ENCODE data around the gene ICOSLG.
"Not testable (repeated sequence)": the region's sequence is repeated elsewhere in the genome, so short reads cannot be mapped to it uniquely, and the experiment has no call there.

Gene ICOSLG

DNA sequence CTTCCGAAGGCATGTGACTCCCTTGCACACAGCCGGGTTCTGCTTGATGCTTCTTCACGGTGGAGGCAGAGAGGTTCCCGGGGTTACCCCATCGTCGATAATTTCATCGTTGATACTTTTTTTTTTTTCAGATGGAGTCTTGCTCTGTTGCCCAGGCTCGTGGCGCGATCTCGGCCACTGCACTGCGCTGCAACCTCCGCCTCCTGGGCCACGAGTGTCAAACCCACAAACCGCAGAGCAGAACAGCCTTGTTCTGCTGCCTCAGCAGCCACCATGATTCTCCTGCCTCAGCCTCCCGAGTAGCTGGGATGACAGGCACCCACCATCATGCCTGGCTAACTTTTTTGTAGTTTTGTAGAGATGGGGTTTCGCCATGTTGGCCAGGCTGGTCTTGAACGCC, 20.1 kb downstream of the ICOSLG start:
- DNase-seq: not testable (repeated sequence)

GRCh38 chr21:44218461-44218860, 22.3 kb downstream of the ICOSLG start:
- not testable (repeated sequence) for DNase-seq

DNA sequence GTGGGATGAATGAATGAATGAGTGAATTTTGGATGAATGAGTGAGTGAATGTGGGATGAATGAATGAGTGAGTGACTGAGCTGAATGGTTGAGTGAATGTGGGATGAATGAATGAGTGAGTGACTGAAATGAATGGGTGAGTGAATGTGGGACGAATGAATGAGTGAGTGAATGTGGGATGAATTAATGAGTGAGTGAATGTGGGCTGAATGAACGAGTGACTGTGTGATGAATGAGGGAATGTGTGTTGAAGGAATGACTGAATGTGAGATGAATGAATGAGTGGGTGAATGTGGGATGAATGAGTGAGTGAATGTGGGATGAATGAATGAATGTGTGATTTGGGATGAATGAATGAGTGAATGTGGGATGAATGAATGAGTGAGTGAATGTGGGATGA, 28.8 kb downstream of the ICOSLG start:
- not testable (repeated sequence) for DNase-seq

- not testable (repeated sequence) for DNase-seq
Observed at GRCh38 chr21:44211574-44211973, 29.2 kb downstream of the ICOSLG start.

DNA sequence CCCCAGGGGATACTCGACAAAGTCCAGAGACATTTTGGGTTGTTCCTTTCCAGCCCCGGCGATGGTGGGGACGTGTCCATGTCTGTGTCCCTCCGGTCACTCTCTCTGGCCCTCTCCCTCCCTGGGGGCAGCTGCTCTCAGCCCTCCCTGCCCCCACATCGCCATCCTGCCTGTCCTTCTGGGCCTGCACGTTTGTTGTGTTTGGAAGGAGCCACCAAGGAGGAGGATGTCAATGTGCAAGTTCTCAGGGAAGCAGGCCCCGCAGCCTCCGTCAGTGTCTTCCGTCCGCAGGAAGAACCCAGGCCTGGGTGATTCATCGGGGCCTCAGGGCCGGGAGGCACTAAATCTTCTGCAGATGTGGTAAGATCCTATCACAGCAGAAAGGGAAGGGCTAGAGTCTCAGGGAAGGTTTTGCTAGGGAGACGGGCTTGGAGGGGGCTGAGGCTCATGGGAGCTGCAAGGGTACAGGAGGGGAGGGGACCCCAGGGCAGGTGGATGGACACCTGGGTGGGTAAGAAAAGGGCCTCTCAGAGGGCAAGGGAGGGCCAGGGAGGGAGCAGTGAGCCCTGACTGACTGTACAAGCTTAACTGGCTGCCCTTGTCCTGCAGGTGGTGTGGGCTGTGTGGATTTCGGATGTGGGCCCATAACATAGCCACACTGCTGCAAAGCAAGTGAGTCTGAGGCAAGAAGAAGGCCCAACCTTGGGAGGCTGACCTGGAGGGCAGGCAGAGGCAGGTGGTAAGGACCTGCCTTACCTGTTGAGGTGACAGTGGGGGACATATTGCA, 32.7 kb downstream of the ICOSLG start:
- not testable (repeated sequence) for DNase-seq

- DNase-seq: not testable (repeated sequence)
Observed at GRCh38 chr21:44206698-44207676, 33.8 kb downstream of the ICOSLG start.

DNA sequence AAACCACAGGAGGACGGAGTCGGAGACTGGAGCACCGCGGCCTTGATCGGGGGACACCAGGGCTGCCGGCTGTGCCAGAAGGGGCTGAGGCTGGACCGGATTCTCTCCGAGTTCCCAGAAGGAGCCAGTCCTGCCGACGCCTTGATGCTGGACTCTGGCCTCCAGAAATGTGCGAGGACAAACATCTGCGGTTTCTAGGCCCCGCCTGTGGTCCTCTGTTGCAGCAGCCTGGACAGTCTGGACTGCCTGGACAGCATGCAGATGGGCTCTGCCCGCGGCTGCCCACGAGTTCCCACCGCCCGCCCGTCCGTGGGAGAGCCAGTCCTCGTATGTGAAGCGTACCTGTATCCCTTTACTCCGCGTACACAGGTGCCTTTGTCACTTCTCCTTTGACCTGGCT, 34.6 kb downstream of the ICOSLG start:
- DNase-seq: not testable (repeated sequence)

DNA sequence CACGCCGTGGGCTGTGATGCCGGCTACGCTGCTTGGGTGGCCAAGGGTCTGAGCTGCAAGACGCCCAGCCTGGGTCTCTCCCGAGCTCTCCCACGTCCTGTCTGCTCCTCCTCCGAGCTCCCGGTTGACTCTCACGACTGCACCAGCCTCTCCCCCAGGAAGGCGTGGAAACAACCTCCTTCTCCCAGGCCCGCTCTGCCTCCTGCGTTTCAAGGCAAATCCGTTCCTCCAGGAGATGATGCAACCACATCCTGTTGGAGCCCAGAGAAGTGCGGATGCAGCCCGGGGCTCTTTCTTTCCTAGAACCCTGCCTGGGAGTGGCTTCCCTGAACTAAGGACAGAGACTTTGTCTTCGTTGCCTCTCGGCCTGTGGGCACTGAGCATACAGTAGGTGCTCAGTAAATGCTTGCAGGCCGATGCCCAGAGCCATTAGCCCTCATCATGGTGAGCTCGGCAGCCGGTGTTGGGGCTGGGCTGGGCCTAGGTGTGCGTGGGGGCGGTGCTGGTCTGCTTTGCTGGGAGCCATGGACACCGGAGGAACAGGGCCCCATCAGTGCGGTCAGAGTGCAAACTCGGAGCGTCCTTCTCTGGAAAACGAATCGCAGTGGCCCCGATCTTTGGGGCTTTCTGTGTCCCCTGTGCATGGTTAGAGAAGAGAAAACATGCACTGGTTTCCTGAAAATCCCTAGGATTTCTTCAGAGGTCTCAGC, 38.0 kb downstream of the ICOSLG start:
- DNase-seq: not testable (repeated sequence)

DNA sequence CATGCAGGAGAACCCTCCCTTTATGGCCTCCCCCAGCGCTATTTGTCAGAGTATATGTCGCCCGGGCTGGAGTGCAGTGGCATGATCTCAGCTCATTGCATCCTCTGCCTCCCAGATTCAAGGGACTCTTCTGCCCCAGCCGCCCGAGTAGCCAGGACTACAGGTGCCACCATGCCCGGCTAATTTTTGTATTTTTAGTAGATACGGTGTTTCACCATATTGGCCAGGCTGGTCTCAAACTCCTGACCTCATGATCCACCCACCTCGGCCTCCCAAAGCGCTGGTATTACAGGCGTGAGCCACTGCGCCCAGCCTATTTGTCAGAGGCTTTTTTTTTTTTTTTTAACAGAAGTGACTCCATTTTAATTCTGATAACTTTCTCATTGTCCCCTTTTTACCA, 40.7 kb downstream of the ICOSLG start:
- not testable (repeated sequence) for DNase-seq

DNA sequence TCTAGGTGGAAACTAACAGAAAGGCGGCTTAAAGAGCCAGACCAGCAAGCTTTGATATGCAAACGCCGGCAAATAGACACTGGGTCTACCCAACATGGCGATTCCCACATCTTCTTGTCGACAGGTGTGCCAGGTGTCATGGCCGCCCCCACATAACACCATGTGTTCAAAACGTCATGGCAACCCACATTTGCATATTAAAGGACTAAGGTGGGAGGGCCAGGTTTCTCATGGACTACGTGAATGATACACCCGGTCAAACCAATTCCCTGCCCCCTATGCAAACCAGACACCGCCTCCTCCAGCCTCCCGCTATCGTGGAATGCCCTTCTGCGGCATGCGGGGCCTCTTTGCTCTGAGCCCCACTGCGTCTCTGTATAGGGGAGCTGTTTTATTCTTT, 41.3 kb downstream of the ICOSLG start:
- no peak for DNase-seq

DNA sequence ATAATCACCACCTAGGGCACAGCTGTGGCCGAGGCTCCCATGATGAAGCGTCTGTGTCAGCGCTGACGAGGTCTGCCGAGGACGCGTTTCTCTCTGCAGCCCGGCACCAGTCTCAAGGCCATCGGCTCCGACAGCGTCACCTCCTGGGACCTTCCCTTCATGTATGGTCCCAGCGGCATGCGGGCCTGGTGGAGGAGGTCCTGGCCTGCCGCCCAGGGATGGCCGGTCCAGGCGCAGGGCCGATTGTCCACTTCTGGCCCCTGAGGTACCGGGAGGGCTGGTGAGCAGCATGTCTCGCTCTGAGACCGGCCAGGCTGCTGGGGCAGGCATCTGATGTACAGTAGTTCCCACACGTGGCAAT, 43.6 kb downstream of the ICOSLG start:
- DNase-seq: not testable (repeated sequence)

DNA sequence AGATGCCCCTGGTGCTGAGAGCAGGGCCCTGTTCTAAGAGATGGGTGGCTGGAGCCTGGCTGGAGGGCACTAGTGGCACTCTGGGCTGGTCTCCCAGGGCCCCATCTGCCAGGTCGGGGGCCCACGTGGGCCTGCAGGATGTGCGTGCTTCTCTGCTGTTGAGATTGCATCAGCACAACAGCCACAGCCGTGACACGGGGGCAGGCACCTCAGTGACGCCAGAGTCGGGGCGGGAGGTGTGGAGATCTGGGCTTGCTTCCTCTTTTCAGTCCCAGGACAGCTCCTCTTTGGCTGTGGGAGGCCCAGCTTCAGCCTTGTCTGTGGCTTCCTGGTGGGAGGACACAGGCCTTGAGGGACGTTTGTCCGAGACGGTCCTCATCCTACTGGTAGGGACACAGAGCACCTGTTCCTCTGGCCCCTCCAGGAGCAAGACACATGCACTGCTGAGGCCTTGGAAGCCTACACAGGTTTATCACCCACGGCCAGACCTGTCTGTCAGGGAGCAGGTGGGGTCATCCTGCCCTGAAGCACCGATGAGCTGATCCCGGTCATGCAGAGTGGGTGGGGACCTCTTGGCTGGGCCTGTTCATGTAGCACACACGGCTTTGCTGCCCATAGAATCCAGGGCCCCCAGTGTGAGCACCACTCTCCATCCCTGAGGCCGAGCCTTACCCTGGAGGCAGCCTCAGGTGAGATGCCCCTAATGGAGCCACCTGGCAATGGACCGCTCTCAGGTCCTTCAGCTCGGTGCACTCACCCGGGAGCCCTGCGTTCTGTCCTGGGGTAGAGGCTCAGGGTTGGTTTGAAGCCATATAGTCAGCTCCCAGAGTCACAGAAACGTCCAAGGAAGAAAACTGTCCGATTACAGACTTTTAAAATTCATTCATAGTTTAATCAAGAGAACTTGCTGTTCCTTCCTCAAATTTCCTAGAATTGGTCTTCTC, 44.3 kb downstream of the ICOSLG start:
- DNase-seq: not testable (repeated sequence)

DNA sequence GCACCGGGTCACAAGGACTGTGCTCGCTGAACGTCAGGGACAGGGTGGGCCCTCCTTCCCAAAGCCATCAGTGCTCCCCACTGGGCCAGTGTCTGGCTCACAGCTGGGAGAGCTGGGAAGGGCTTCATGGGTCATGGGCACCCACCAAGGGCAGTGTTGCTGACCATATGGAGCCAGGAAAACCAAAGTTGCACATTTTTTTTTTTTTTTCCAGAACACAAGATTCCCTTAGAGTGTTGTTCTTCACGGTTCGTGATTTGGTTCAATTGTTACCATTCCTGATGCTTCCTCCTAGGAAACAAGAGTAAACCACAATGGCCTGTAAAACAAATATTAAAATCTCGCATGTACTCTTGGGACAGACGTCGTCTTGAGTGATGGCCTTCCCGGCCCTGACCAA, 45.9 kb downstream of the ICOSLG start:
- not testable (repeated sequence) for DNase-seq

GRCh38 chr21:44194451-44194850, 46.3 kb downstream of the ICOSLG start:
- not testable (repeated sequence) for DNase-seq

DNA sequence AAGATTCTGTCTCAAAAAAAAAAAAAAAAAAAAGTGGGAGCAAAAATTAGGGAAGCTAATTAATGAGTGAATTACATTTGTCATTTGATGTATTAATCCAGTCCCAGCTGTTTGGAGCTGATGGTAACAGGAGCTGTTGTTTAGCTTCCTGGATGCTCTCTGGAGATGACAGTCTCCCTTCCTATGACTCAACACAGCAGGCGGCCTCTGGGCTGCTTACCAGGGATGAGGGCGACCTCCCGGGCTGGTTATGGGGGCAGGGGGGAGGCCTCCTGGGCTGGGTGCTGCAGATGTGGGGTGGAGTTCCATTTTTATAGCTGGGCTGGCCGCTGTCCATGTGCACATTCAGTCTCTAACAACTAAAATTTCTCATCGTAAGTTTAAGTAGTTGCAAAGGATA, 47.6 kb downstream of the ICOSLG start:
- DNase-seq: not testable (repeated sequence)

GRCh38 chr21:44190349-44191271, 50.1 kb downstream of the ICOSLG start:
- not testable (repeated sequence) for DNase-seq

GRCh38 chr21:44184862-44185261, 55.9 kb downstream of the ICOSLG start:
- not testable (repeated sequence) for DNase-seq

DNA sequence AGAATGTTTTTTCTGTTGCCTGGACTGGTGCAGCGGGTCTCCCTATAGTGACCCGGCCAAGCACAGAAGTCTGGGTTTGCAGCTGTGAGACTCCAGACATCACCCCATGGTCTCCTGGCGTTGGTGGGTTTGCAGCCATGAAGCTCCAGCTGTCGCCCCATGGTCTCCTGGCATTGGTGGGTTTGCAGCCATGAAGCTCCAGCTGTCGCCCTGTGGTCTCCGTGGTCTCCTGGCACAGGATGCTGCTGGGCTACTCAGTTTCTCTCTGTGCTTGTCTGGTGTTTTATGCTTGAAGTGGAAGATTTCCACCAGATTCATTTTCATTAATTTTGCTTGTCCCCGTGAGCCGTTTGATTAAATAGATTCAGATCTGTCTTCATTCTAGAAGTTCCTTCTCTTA, 58.5 kb downstream of the ICOSLG start:
- DNase-seq: not testable (repeated sequence)

- DNase-seq: not testable (repeated sequence)
Observed at GRCh38 chr21:44181506-44181905, 59.2 kb downstream of the ICOSLG start.

DNA sequence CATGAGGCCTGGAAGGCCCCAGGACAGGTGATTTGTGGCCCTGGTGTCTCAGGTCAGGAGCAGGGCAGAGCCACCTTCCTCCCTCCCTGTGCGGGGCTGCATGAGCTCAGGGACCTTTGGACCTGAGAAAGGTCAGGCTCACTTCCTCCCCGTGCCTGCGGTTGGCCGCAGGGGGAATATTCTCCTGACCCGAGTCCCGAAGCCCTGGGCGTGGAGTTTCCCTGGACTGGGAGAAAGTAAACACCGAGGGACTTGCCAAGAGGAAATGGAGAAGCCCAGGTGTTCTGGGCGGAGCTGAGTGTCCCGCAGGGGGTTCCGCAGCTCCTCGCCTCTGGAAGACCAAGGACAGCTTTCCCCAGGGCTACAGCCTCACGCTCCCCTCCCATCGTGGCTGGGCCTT, 64.6 kb downstream of the ICOSLG start:
- DNase-seq: not testable (repeated sequence)

DNA sequence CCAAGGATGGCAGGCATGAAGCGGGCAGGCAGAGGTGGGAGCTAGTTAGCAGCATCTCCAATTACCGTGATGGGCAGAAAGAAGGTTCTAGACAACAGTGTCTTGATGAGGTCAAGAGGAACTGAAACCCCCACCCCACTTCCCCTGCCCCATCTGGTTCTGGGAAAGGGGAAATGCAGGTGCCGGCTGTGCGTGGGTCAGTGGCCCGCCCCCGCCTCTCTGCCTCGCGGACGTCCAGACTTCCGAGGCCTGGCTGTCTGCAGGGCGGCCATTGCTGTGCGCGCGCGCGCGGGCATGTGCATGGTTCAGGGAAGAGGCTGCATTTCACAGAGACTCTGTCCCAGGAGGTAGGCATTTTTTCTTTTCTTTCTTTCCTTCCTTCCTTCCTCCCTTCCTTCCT, 65.6 kb downstream of the ICOSLG start:
- DNase-seq: not testable (repeated sequence)
